BLaER1 treated with 17β-estradiol and CSF1 and Interleukin-3, amounts not matched to agents 10 nM and 100 nM (cell line): ENCODE results near the gene STAM.

Experiments used
- H3K27ac ChIP-seq, 11 experiments: shearing (Covaris generic); formaldehyde crosslinking; 2 replicates each; pipeline ENCODE4 v1.8.1; 2022
- H3K27me3 ChIP-seq, 11 experiments: shearing (Covaris generic); formaldehyde crosslinking; 2 replicates each; pipeline ENCODE4 v1.8.1; 2022
- H3K36me3 ChIP-seq, 11 experiments: shearing (Covaris generic); formaldehyde crosslinking; 2 replicates each; pipeline ENCODE4 v1.8.1; 2022
- H3K4me1 ChIP-seq, 10 experiments: shearing (Covaris generic); formaldehyde crosslinking; 2 replicates each; pipeline ENCODE4 v1.8.1; 2022
- H3K4me2 ChIP-seq, 11 experiments: shearing (Covaris generic); formaldehyde crosslinking; 2 replicates each; pipeline ENCODE4 v1.8.1; 2022
- H3K4me3 ChIP-seq, 10 experiments: shearing (Covaris generic); formaldehyde crosslinking; 2 replicates each; pipeline ENCODE4 v1.8.1; 2022
- H3K9ac ChIP-seq, 11 experiments: shearing (Covaris generic); formaldehyde crosslinking; 2 replicates each; pipeline ENCODE4 v1.8.1; 2022
- H3K9me3 ChIP-seq, 11 experiments: shearing (Covaris generic); formaldehyde crosslinking; replicated peaks in 1 of 11; 2 replicates each; pipeline ENCODE4 v1.8.1; 2022
- H4K20me1 ChIP-seq, 11 experiments: shearing (Covaris generic); formaldehyde crosslinking; 2 replicates each; pipeline ENCODE4 v1.8.1; 2022
- Cebpa-rat ChIP-seq, 11 experiments: shearing (Covaris generic); IDR thresholded peaks; 2 replicates each; pipeline ENCODE4 v1.8.1; 2022

Gene STAM

GRCh38 chr10:17734432-17735080 lies 90.6 kb downstream of the STAM start:
- Histone ChIP-seq H3K27ac (no peak overlapping the region), H3K4me3 (no peak overlapping the region), H3K4me1 (peaks cover 0 to 33% (median 4%) of the 10 kb centered on the region in 10 experiments; a peak in 8 of 20 replicates), H3K9me3 (no peaks in the 10 kb centered on the region), H3K9ac (no peak overlapping the region), H3K27me3 (no peaks in the 10 kb centered on the region), H3K4me2 (peak overlapping the region in 3 of 11 experiments; percentile 10 to 62 (median 49); a peak in 4 of 22 replicates), H4K20me1 (no peaks in the 10 kb centered on the region; a peak in 1 of 22 replicates), H3K36me3 (no peaks in the 10 kb centered on the region)
- TF ChIP-seq Cebpa-rat (IDR thresholded peaks at IDR 0.05): no peak

- no peak overlapping the region for H3K27ac ChIP-seq
- H3K27me3 ChIP-seq: no peaks in the 10 kb centered on the region
- H3K4me2 ChIP-seq: peak overlapping the region in 4 of 11 experiments; percentile 4 to 62 (median 30); a peak in 5 of 22 replicates
- H3K4me3 ChIP-seq: no peak overlapping the region
- no peaks in the 10 kb centered on the region for H3K9me3 ChIP-seq
- H3K9ac ChIP-seq: no peak overlapping the region
- no peaks in the 10 kb centered on the region; a peak in 1 of 22 replicates for H4K20me1 ChIP-seq
- TF ChIP-seq Cebpa-rat (IDR thresholded peaks at IDR 0.05): no peak
- no peaks in the 10 kb centered on the region for H3K36me3 ChIP-seq
- H3K4me1 ChIP-seq: peaks cover 0 to 33% (median 4%) of the 10 kb centered on the region in 10 experiments; a peak in 8 of 20 replicates
Observed at GRCh38 chr10:17735166-17735941, 91.4 kb downstream of the STAM start.

DNA sequence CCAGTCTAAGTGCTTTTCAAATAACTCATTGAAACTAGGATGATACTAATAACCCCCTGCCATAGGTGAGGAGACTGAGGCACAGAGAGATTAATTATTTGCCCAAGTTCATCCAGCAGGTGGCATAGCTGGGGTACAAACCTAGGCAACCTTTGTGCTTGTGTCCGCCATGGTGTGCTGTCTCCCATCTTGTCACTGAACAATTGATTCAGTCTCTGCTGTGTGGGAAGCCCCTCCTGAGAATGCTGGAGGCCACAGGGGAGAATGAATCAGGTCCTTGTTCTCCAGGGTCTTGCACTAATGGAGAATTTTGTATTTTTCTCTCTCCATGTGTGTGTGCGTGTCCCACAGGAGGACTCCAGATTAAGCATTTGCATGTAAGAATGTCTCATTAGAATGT lies 92.3 kb downstream of the STAM start:
- no peak for TF ChIP-seq Cebpa-rat (IDR thresholded peaks at IDR 0.05)
- Histone ChIP-seq H3K4me2 (no peak overlapping the region), H4K20me1 (no peaks in the 10 kb centered on the region; a peak in 1 of 22 replicates), H3K27ac (no peak overlapping the region), H3K4me3 (no peak overlapping the region), H3K9ac (no peak overlapping the region), H3K4me1 (peaks cover 0 to 33% (median 4%) of the 10 kb centered on the region in 10 experiments; a peak in 8 of 20 replicates), H3K36me3 (no peaks in the 10 kb centered on the region), H3K9me3 (no peaks in the 10 kb centered on the region), H3K27me3 (no peaks in the 10 kb centered on the region)

DNA sequence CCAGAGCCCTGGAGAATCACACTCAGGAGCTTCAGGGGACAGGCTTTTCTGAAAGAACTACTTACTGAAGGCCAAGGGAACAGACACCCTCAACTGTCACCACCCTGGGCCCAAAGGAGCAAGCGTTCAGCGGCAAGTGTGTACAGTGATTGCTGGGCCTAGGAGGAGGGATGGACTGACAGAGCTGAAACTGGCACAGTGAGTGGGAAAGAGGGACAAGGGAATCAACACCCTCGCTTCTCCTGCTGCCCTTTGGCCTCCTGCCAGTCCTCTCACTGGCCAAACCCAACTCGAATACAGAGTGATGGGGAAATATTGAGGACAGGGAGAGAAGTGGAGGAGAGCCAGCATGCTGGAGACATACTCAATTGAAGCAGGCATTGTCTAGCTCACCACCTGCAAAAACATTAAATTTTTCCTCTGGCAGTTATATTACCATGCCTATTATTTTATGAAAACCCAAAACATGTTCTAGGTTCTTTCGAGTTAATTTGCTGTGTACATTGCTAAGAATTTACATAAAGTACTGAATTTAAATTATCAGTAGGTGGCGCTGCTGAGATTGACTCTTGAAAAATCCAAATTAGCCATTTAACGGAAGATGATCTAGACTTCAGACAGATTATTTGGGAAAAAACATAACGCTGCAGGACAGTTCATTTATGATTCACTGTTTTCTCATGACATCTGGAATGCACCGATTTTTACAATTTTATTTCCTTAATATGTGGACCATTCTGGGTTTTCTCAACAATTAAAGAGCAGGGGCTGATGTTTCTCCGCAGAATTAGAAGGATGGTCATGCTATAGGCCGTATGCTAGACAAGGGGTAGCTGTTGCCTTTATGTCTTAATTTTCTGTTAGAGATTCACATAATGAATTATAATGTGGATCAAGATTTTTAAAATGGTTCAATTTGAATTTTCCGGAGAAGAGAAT lies 93.3 kb downstream of the STAM start:
- Histone ChIP-seq H3K36me3 (no peaks in the 10 kb centered on the region), H3K4me1 (peaks cover 0 to 33% (median 4%) of the 10 kb centered on the region in 10 experiments; a peak in 8 of 20 replicates), H4K20me1 (no peaks in the 10 kb centered on the region; a peak in 1 of 22 replicates), H3K27me3 (no peaks in the 10 kb centered on the region), H3K4me3 (no peak overlapping the region), H3K27ac (no peak overlapping the region), H3K9me3 (no peaks in the 10 kb centered on the region), H3K9ac (no peak overlapping the region), H3K4me2 (peak overlapping the region in 2 of 11 experiments; percentile 39 to 61; a peak in 4 of 22 replicates)
- no peak for TF ChIP-seq Cebpa-rat (IDR thresholded peaks at IDR 0.05)

- no peaks in the 10 kb centered on the region for H3K9me3 ChIP-seq
- H4K20me1 ChIP-seq: no peaks in the 10 kb centered on the region; a peak in 1 of 22 replicates
- no peaks in the 10 kb centered on the region for H3K36me3 ChIP-seq
- H3K4me1 ChIP-seq: peaks cover 27 to 52% (median 30%) of the 10 kb centered on the region in 10 experiments
- TF ChIP-seq Cebpa-rat (IDR thresholded peaks at IDR 0.05): no peak
- no peak overlapping the region for H3K9ac ChIP-seq
- no peak overlapping the region for H3K27ac ChIP-seq
- no peak overlapping the region for H3K4me3 ChIP-seq
- H3K27me3 ChIP-seq: no peaks in the 10 kb centered on the region
- H3K4me2 ChIP-seq: no peak overlapping the region
Observed at GRCh38 chr10:17740668-17741067, 96.7 kb downstream of the STAM start.

DNA sequence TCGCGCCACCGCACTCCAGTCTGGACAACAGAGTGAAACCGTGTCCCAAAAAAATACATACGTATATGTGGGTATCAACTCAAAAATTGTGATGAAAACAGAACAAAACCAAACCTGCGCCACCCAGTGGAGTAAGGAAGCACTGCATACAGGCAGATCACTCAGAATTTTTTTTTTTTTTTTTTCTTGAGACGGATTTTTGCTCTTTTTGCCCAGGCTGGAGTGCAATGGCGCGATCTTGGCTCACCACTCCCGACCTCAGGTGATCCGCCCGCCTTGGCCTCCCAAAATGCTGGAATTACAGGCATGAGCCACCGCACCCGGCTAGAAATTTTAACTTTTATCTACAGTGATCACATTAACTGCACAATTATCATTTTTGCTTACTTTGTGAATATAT lies 99.0 kb downstream of the STAM start:
- Histone ChIP-seq H3K4me3 (no peak overlapping the region), H3K4me2 (peak overlapping the region; percentile 58 to 83 (median 80); a peak in 13 of 22 replicates), H3K27me3 (0 out of 22 replicates have a peak, but pooled peaks cover 0 to under 1% (median 0%) of the 10 kb centered on the region in 11 experiments), H3K9me3 (peaks cover 0 to 5% (median 0%) of the 10 kb centered on the region in 11 experiments; a peak in 1 of 22 replicates), H3K36me3 (no peaks in the 10 kb centered on the region), H3K4me1 (peaks cover 32 to 49% (median 36%) of the 10 kb centered on the region in 10 experiments), H4K20me1 (no peaks in the 10 kb centered on the region), H3K9ac (no peak overlapping the region), H3K27ac (peak overlapping the region in 5 of 11 experiments; percentile 64 to 81 (median 75); a peak in 9 of 22 replicates)
- TF ChIP-seq Cebpa-rat (IDR thresholded peaks at IDR 0.05): no peak

GRCh38 chr10:17743437-17743836 lies 99.5 kb downstream of the STAM start:
- no peaks in the 10 kb centered on the region for H4K20me1 ChIP-seq
- peak overlapping the region in 10 of 11 experiments; percentile 34 to 81 (median 66); a peak in 19 of 22 replicates for H3K27ac ChIP-seq
- no peak for TF ChIP-seq Cebpa-rat (IDR thresholded peaks at IDR 0.05)
- H3K36me3 ChIP-seq: no peaks in the 10 kb centered on the region
- no peak overlapping the region for H3K4me3 ChIP-seq
- H3K9ac ChIP-seq: peak overlapping the region in 5 of 11 experiments; percentile 23 to 63 (median 51); a peak in 6 of 22 replicates
- H3K9me3 ChIP-seq: peaks cover 0 to 5% (median 0%) of the 10 kb centered on the region in 11 experiments; a peak in 1 of 22 replicates
- peaks cover 32 to 49% (median 34%) of the 10 kb centered on the region in 10 experiments for H3K4me1 ChIP-seq
- peak overlapping the region; percentile 58 to 83 (median 80) for H3K4me2 ChIP-seq
- 0 out of 22 replicates have a peak, but pooled peaks cover 0 to 2% (median 0%) of the 10 kb centered on the region in 11 experiments for H3K27me3 ChIP-seq

DNA sequence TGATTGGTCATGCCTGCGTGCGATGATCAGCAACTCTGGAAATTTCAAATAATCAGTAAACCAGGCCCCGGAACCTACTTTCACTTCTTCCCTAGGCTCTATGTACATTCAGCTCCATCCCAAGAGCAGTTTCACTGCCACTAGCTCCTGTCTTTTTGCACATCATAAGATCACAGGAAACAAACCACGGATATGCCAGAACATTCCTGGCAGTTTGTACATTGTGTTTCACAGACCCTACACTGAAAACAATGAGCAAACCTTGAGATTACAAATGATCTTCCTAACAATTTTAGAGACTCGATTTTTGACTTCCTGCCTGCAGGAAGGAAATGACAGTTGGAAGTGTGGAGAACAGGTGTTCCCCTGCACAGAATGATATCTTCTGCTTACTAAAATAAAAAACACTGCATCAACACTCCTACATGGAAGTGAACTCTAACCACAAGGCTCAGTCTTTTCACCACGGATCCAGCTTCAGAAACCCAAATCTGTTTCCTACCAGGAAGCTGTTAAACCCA lies 100.5 kb downstream of the STAM start:
- Histone ChIP-seq H3K27ac (peak overlapping the region; percentile 34 to 81 (median 65); a peak in 21 of 22 replicates), H3K4me2 (peak overlapping the region; percentile 58 to 83 (median 80))

More for the DNA sequence above, 100.5 kb downstream of the STAM start:
- H3K27me3 ChIP-seq: 0 out of 22 replicates have a peak, but pooled peaks cover 0 to 2% (median 0%) of the 10 kb centered on the region in 11 experiments
- no peaks in the 10 kb centered on the region for H4K20me1 ChIP-seq
- no peak for TF ChIP-seq Cebpa-rat (IDR thresholded peaks at IDR 0.05)
- H3K36me3 ChIP-seq: no peaks in the 10 kb centered on the region
- H3K9me3 ChIP-seq: peaks cover 0 to 5% (median 0%) of the 10 kb centered on the region in 11 experiments; a peak in 1 of 22 replicates
- H3K4me1 ChIP-seq: peaks cover 32 to 49% (median 34%) of the 10 kb centered on the region in 10 experiments
- H3K4me3 ChIP-seq: peak overlapping the region in 8 of 10 experiments; percentile 3 to 36 (median 14); a peak in 8 of 20 replicates
- H3K9ac ChIP-seq: peak overlapping the region in 10 of 11 experiments; percentile 7 to 75 (median 52); a peak in 17 of 22 replicates
